Pulmonary artery endothelial cell (primary cell): ENCODE results near the gene XCL1. TPM values are rescaled to one million over a fixed set of nuclear protein-coding genes. Genes with fewer than 3 reads are reported as not detected.

Experiments
- total RNA-seq: library from RNA; depleted of rRNA; stranded (reverse); fragments of >200 nt; gene quantifications from 2 replicates; pipeline ENCODE4 v1.2.3, GENCODE V29; 2014

The XCL1 gene
- total RNA-seq, 1 donor from 2014 or later = not detected

Other genes with a start within 250 kb of the XCL1 start
- gene XCL2, start 32.6 kb upstream of the XCL1 start, total RNA-seq = not detected in 2 replicates
- not detected in 2 replicates for gene DPT, start 152.6 kb downstream of the XCL1 start, total RNA-seq